GM23338 (cell line): ENCODE measurements around the gene PTH2. TPM values are rescaled to one million over a fixed set of nuclear protein-coding genes. Genes with fewer than 3 reads are reported as not detected.
"Not testable (repeated sequence)": the region's sequence is repeated elsewhere in the genome, so short reads cannot be mapped to it uniquely, and the experiment has no call there.

Experiments
- ATAC-seq: fragments of 200-7000 bp; cut with Tn5 transposase; 3 replicates; pipeline ENCODE4 v1.9.1; 2020
- DNase-seq: peaks from one replicate; pipeline ENCODE4 v3.0.0-alpha.2; 2015; ENCODE audit warnings: low spot score
- H2AFZ ChIP-seq: fragments of 200-600 bp; sonication (generic); 2 replicates; pipeline ENCODE4 v1.8.0; 2016; ENCODE audit warnings: antibody characterized with exemption, mild to moderate bottlenecking, moderate library complexity
- H3F3A ChIP-seq: fragments of 200-600 bp; sonication (generic); replicated peaks from 2 replicates; pipeline ENCODE4 v1.8.0; 2017; ENCODE audit warnings: antibody characterized with exemption, mixed run types, low read depth
- H3K27ac ChIP-seq: fragments of 200-600 bp; sonication (generic); 2 replicates; pipeline ENCODE4 v1.6.1; 2016; ENCODE audit warnings: low read depth
- H3K27me3 ChIP-seq: fragments of 200-600 bp; sonication (generic); 2 replicates; pipeline ENCODE4 v1.8.0; 2016; ENCODE audit warnings: mild to moderate bottlenecking, mixed run types, moderate library complexity; ENCODE audit not compliant: insufficient read depth
- H3K36me3 ChIP-seq: fragments of 200-600 bp; sonication (generic); 2 replicates; pipeline ENCODE4 v1.8.0; 2016; ENCODE audit warnings: mild to moderate bottlenecking; ENCODE audit not compliant: insufficient read depth
- H3K4me1 ChIP-seq: fragments of 200-600 bp; sonication (generic); 2 replicates; pipeline ENCODE4 v1.8.0; 2016; ENCODE audit warnings: mild to moderate bottlenecking, moderate library complexity; ENCODE audit not compliant: insufficient read depth
- H3K4me2 ChIP-seq: fragments of 200-600 bp; sonication (generic); 2 replicates; pipeline ENCODE4 v1.7.1; 2017; ENCODE audit warnings: mixed run types
- H3K4me3 ChIP-seq: fragments of 200-600 bp; sonication (generic); 2 replicates; pipeline ENCODE4 v1.6.1; 2016; ENCODE audit warnings: mixed run types
- H3K79me2 ChIP-seq: fragments of 200-600 bp; sonication (generic); replicated peaks from 2 replicates; pipeline ENCODE4 v1.8.0; 2017; ENCODE audit warnings: mild to moderate bottlenecking; ENCODE audit not compliant: insufficient read depth
- H3K9me2 ChIP-seq: fragments of 200-600 bp; sonication (generic); 2 replicates; pipeline ENCODE4 v1.8.0; 2017; ENCODE audit not compliant: insufficient read depth
- H4K20me1 ChIP-seq: fragments of 200-600 bp; sonication (generic); replicated peaks from 2 replicates; pipeline ENCODE4 v1.8.0; 2017; ENCODE audit warnings: mild to moderate bottlenecking; ENCODE audit not compliant: insufficient read depth
- H3K27ac Mint-ChIP-seq: 2 replicates; pipeline ENCODE4 v1.8.0; 2020; ENCODE audit warnings: inconsistent platforms, mild to moderate bottlenecking, moderate library complexity, mixed read lengths
- H3K27me3 Mint-ChIP-seq: 3 replicates; pipeline ENCODE4 v1.8.0; 2022; ENCODE audit warnings: low read depth, mild to moderate bottlenecking, moderate library complexity, mixed read lengths, inconsistent platforms; ENCODE audit not compliant: insufficient read depth, poor library complexity
- H3K36me3 Mint-ChIP-seq: 3 replicates; pipeline ENCODE4 v1.8.0; 2021; ENCODE audit warnings: low read depth, mild to moderate bottlenecking, inconsistent platforms, moderate library complexity, mixed read lengths
- H3K4me1 Mint-ChIP-seq: 3 replicates; pipeline ENCODE4 v1.8.0; 2020; ENCODE audit warnings: mild to moderate bottlenecking, inconsistent platforms, mixed read lengths
- H3K4me3 Mint-ChIP-seq: 3 replicates; pipeline ENCODE4 v1.8.0; 2021; ENCODE audit warnings: moderate library complexity, mild to moderate bottlenecking, inconsistent platforms, mixed read lengths
- H3K9me3 Mint-ChIP-seq: 3 replicates; pipeline ENCODE4 v1.8.0; 2020; ENCODE audit warnings: moderate library complexity, mild to moderate bottlenecking, inconsistent platforms, mixed read lengths
- CTCF ChIP-seq, 2 experiments: fragments of 200-600 bp in 1 of 2; sonication (generic) in 1 of 2; conservative IDR thresholded peaks; 2 replicates each; pipeline versions ENCODE4 v1.5.1 to v1.6.1; 2016 to 2017; ENCODE audit warnings: antibody characterized with exemption in 2 of 2, low read depth in 2 of 2, mild to moderate bottlenecking in 2 of 2, moderate library complexity in 1 of 2
- ETS1 ChIP-seq: IDR thresholded peaks from 2 replicates; pipeline ENCODE4 v1.6.1; 2016; ENCODE audit warnings: antibody characterized with exemption
- ZNF114 ChIP-seq: fragments of 250-450 bp; sonication (Bioruptor Pico); IDR thresholded peaks from 2 replicates; pipeline ENCODE4 v1.5.0; 2020; ENCODE audit warnings: mild to moderate bottlenecking, moderate library complexity
- polyA plus RNA-seq: library from polyadenylated mRNA; unstranded; fragments of >200 nt; fragmentation: Nextera tagmentation; extraction: Ambion mirVana; gene quantifications from 2 replicates; pipeline ENCODE4 v1.2.1, GENCODE V29; 2016
- total RNA-seq: library from RNA; depleted of rRNA; stranded (reverse); fragments of >200 nt; shearing (Covaris generic); gene quantifications from 2 replicates; pipeline ENCODE4 v1.2.3, GENCODE V29; 2014

Gene PTH2
- total and polyA plus RNA-seq, 2 experiments from 2014 or later: 1.6 TPM; not detected in 1

- no peaks in the 10 kb centered on the region for H3K27me3 ChIP-seq
- ATAC-seq: peak; percentile 19
- H3K9me2 ChIP-seq: no peaks in the 10 kb centered on the region
- H3K9me3 Mint-ChIP-seq: peaks cover 6% of the 10 kb centered on the region; the same call in 2 of the 3 replicates
- H2AFZ ChIP-seq: no peak overlapping the region
- H3K79me2 ChIP-seq: peaks cover 11% of the 10 kb centered on the region
- peak overlapping the region; percentile 49 for H3K4me3 ChIP-seq
- peaks cover 8% of the 10 kb centered on the region; the same call in 1 of the 2 replicates for H4K20me1 ChIP-seq
- peak; percentile 97 for DNase-seq
- no peak overlapping the region; the same call in 1 of the 2 replicates for H3K27ac Mint-ChIP-seq
- peak overlapping the region; percentile 54; the same call in 2 of the 3 replicates for H3K4me3 Mint-ChIP-seq
- H3K4me2 ChIP-seq: peak overlapping the region; percentile 71
- peaks cover 17% of the 10 kb centered on the region; the same call in 1 of the 2 replicates for H3K4me1 ChIP-seq
- peaks cover 48% of the 10 kb centered on the region for H3K27me3 Mint-ChIP-seq
- H3K36me3 ChIP-seq: peaks cover 4% of the 10 kb centered on the region; the same call in 1 of the 2 replicates
- peak; percentile 9 to 25; a peak in 2 of 4 replicates for TF ChIP-seq CTCF (conservative IDR thresholded peaks at IDR 0.05; ENCODE audit: low read depth in 2 of 2)
- TF ChIP-seq ZNF114 (CRISPR knock-in tag): no peak
- peaks cover 22% of the 10 kb centered on the region; the same call in 1 of the 2 replicates for H3F3A ChIP-seq
- peaks cover 54% of the 10 kb centered on the region for H3K36me3 Mint-ChIP-seq
- H3K27ac ChIP-seq: no peak overlapping the region
- peaks cover 23% of the 10 kb centered on the region for H3K4me1 Mint-ChIP-seq
Measured at GRCh38 chr19:49447485-49448431, 24.5 kb upstream of the PTH2 start.

GRCh38 chr19:49445997-49446396 is 22.8 kb upstream of the PTH2 start:
- ATAC-seq (no peak), DNase-seq (peak; percentile 31)
- Mint-ChIP-seq H3K9me3 (no peaks in the 10 kb centered on the region), H3K4me3 (no peak overlapping the region), H3K36me3 (peaks cover 49% of the 10 kb centered on the region), H3K27ac (peak overlapping the region; percentile 41; the same call in 1 of the 2 replicates), H3K27me3 (peaks cover 52% of the 10 kb centered on the region), H3K4me1 (peaks cover 35% of the 10 kb centered on the region)
- H2AFZ ChIP-seq: no peak overlapping the region
- H3F3A ChIP-seq: peaks cover 23% of the 10 kb centered on the region
- TF ChIP-seq ETS1 (no peak), CTCF (conservative IDR thresholded peaks at IDR 0.05; ENCODE audit: low read depth in 2 of 2) (peak in 1 of 2 experiments; percentile 21; a peak in 2 of 4 replicates)
- H3K4me2 ChIP-seq: no peak overlapping the region
- H3K27me3 ChIP-seq: peaks cover 9% of the 10 kb centered on the region
- H3K36me3 ChIP-seq: peaks cover 4% of the 10 kb centered on the region; the same call in 1 of the 2 replicates
- no peak overlapping the region for H3K4me3 ChIP-seq
- no peak overlapping the region for H3K27ac ChIP-seq
- peaks cover 8% of the 10 kb centered on the region; the same call in 1 of the 2 replicates for H4K20me1 ChIP-seq
- no peaks in the 10 kb centered on the region for H3K9me2 ChIP-seq
- H3K4me1 ChIP-seq: peaks cover 24% of the 10 kb centered on the region
- peaks cover 10% of the 10 kb centered on the region for H3K79me2 ChIP-seq

- H3K27ac ChIP-seq, H3K36me3 ChIP-seq, H3K9me3 Mint-ChIP-seq, ATAC-seq, H3K4me2 ChIP-seq, H3K4me3 ChIP-seq, H3K79me2 ChIP-seq, DNase-seq, H3K27ac Mint-ChIP-seq, H2AFZ ChIP-seq, H4K20me1 ChIP-seq, H3K9me2 ChIP-seq: not testable (repeated sequence)
- Mint-ChIP-seq H3K36me3 (peaks cover 34% of the 10 kb centered on the region), H3K27me3 (peaks cover 65% of the 10 kb centered on the region), H3K4me1 (peaks cover 35% of the 10 kb centered on the region), H3K4me3 (peak overlapping the region; percentile 66; the same call in 2 of the 3 replicates)
- peaks cover 25% of the 10 kb centered on the region for H3F3A ChIP-seq
- peaks cover 27% of the 10 kb centered on the region for H3K27me3 ChIP-seq
- peaks cover 23% of the 10 kb centered on the region for H3K4me1 ChIP-seq
Measured at GRCh38 chr19:49444100-49444700, 21.0 kb upstream of the PTH2 start.
